HG03432 (cell line): ENCODE data around the gene CLIC2.
"Not testable (repeated sequence)": the region's sequence is repeated elsewhere in the genome, so short reads cannot be mapped to it uniquely, and the experiment has no call there.

ENCODE experiments used
- ATAC-seq: cut with Tn5 transposase; IDR thresholded peaks from one replicate; pipeline ENCODE4 v1.9.1; 2021; ENCODE audit warnings: mild to moderate bottlenecking, moderate library complexity; ENCODE audit not compliant: unreplicated experiment

CLIC2 gene

DNA sequence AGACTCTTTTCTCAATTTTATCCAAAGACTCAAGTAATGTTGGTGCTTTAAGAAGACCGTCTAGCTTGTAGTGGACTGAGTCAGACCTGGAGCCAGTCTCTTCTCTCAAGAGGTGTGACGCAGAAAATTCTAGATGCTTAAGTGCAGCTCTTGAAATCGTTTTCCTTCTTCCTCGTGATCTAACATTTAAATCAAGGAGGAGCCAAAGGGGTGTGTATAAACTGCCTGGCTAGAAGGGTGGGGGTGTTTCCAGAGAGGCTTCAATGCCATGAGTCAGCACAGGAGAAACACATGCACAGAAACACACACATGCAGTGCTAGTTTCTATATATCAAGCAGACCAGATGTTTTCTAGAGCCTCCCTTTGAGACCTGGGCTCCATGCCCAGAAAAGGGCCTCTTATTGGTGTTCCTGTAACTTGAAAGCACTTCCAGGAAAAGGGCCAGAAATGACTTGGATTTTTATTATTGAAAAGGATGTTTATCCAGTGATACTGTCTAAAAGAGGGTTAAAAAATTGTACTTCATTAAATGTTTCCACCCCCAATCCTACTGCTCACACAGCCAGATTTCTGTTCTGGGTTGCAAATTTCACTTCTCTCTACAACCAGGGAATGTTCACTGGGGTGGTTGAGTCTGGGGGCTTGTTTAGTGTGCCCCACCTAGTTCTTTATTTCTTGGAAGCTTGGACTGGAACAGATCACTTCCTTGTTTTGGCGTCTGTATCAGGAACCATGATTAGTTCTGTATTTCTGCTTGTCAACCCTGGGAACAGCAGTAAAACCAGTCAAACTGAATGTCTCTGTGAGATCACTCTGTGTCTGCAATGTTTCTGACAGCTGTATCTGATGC, at the start of gene CLIC2:
CLIC2 (minus strand) TSS at position 129 of the 851 bp plus-strand sequence. CDS start 187 bp downstream, outside the sequence.
- ATAC-seq = peak; percentile 86

- ATAC-seq = peak; percentile 56
Measured at GRCh38 chrX:155382529-155382967, 48.1 kb upstream of the CLIC2 start.

DNA sequence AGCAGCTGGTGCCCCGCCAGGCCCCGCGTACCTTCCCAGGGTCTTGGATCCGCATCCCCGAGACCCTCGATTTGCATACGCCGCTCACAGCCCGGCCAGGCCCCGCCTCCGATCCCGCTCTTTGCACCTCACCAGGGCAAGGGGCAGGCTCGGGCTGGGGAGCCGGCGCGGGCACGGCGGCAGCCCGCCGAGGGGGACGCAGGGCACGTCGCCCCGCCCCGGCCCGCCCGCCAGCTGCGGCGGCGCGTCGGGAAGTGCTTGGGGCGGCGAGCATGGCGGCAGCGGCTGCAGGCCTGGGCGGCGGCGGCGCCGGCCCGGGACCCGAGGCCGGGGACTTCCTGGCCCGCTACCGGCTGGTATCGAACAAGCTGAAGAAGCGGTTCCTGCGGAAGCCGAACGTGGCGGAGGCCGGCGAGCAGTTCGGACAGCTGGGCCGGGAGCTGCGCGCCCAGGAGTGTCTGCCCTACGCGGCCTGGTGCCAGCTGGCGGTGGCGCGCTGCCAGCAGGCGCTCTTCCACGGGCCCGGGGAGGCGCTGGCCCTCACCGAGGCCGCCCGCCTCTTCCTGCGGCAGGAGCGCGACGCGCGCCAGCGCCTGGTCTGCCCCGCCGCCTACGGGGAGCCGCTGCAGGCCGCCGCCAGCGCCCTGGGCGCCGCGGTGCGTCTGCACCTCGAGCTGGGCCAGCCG, 47.6 kb upstream of the CLIC2 start, which contains the start of gene F8A2:
F8A2 (plus strand) TSS at position 253 of the 686 bp plus-strand sequence; CDS start at position 273, 20 bp downstream.
- peak; percentile 89 for ATAC-seq

- not testable (repeated sequence) for ATAC-seq
Measured at GRCh38 chrX:155379802-155380201, 45.4 kb upstream of the CLIC2 start.

DNA sequence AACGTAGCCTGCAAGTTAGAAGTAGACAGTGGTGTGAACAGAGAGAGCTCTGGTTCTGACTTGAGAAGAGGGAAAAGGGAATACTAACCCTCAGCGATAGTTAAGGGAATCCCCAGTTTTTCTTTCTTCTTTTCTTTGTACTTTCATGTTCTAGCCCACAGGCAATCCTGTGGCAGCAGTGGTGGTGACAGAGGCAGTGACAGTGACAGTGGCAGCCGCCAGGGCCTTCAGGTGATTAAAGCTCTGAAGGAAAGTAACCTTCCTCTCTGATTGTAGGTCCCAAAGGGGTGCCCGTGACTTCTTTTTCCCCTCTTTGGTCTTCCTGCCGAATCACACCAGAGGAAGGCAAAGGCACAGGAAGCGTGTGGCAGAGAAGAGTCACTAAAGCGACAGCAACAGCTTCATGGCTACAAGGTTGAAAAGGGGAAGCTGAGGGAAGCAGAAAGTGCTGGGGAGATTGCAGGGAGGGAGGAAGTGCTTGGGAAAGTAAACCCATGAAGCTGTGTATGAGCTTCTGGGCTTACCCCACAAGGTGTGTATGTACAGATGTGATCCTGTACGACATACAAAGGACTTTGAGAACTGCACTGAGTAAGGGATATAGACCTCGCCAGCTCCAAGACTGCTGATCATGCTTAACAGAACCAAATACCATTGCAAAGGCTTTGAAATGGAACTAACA, 39.5 kb upstream of the CLIC2 start:
- ATAC-seq = peak; percentile 81

DNA sequence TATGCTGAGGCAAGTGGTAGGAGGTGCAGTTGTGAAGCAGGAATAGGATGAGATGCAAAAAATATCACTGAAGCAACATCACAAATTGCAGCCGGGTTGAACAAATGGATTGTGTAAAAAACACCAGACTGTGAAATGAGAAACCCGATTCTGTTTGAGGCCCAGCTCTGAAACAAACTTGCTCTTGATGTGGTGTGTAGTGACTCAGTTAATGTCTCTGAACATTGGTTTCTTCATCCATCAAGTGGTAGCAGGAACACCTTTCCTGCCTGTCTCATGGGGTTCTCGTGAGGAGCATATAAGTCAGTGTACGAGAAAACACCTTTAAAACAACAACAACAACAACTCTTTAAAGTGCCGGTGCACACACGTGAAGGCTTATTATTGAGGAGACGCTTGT, 29.3 kb upstream of the CLIC2 start:
- not testable (repeated sequence) for ATAC-seq

DNA sequence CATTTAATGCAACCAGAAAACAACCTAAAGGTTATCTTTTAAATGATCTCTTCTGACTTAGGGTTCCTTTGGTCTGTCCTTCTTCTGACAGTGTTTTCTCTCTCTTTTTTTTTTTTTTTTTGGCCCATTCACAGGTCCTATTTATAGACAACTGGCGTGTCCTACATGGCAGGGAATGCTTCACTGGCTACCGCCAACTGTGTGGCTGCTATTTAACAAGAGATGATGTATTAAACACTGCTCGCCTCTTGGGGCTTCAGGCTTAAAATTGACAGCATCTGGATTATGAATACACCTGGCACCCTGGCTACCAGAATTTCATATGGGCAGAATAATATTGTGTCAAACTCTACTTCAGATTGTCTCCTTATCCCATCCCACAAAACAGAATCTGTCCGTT, 15.0 kb upstream of the CLIC2 start:
- ATAC-seq = not testable (repeated sequence)

DNA sequence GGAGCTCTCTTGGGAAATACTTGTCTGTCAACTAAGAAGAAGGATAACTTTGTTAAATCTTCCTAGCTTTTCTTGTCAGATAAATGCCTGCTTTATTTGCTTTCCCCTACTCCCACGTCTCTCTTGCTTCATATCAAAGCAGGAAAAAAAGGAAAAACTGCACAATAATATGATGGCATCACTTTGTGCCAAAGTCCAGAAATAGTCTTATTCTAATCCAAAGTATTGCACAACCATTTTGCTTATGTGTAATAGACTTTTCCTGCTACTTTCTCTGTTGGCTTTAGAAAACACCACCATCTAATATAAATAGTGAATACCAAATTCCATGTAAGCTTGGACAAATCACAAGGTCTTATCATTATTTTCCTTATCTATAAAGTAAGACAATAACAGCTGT, 11.3 kb upstream of the CLIC2 start:
- ATAC-seq = not testable (repeated sequence)

GRCh38 chrX:155335337-155335712, 911 bp upstream of the CLIC2 start:
- ATAC-seq = not testable (repeated sequence)

- no peak for ATAC-seq
Measured at GRCh38 chrX:155333544-155334100, 792 bp downstream of the CLIC2 start.

DNA sequence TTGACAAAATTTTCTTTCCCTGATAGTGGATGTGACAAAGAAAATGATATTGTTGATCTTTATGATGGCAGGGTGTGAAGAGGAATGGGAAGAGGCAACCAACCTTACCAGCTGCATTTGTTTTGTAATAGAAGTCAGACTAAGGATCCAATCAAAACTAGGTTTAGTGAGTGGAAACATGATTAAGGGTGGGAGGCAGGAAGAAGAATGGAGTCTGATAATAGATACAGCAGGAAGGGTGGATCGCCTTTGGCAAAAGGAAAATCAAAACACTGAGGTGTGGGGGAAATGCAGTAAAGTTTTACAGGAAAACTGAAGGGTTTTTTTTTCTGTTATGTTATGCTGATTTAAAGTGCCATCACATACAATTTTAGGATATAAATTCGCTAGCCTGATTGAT, 3.4 kb downstream of the CLIC2 start:
- ATAC-seq = no peak

DNA sequence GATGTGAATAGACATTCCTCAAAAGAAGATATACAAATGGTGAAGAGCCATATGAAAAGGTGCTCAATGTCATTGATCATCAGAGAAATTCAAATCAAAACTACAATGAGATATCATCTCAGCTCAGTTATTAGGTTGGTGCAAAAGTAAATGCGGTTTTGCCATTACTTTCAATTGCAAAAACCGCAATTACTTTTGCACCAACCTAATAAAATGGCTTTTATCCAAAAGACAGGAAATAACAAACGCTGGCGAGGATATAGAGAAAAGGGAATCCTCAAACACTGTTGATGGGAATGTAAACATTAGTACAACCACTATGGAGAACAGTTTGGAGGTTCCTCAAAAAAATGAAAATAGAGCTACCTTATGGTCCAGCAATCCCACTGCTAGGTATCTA, 5.1 kb downstream of the CLIC2 start:
- no peak for ATAC-seq

DNA sequence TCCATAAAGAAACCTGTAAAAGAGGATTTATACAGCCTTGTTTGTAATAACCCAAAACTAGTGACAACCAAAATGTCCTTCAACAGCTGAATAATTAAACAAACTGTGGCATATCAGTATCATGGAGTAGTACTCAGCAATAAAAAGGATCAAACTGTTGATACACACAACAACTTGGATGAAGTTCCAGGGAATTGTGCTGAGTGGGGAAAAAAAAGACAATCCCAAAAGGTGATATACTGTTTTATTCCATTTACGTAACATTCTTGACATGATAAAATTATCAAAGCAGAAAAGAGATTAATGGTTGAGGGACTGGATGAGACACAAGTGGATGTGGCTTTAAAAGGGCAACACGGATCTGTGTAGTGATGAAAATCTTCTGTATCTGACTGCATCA, 7.8 kb downstream of the CLIC2 start:
- no peak for ATAC-seq

DNA sequence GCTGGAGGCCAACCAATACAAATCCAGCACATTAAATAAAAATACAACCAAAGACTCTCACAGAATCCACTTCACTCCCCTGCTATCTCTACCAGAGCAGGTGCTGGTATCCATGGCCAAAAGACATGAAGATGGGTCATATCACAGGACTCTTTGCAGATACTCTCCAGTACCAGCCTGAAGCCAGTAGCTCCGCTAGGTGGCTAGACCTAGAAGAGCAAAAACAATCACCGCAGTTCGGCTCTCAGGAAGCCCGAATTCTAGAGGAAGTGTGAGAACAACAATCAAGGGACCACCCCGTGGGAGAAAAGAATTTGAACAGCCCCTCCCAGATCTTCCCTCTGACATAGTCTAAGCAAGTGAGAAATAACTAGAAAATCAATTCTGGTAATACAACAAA, 20.2 kb downstream of the CLIC2 start:
- ATAC-seq = no peak

GRCh38 chrX:155313766-155314165, 20.6 kb downstream of the CLIC2 start:
- no peak for ATAC-seq

DNA sequence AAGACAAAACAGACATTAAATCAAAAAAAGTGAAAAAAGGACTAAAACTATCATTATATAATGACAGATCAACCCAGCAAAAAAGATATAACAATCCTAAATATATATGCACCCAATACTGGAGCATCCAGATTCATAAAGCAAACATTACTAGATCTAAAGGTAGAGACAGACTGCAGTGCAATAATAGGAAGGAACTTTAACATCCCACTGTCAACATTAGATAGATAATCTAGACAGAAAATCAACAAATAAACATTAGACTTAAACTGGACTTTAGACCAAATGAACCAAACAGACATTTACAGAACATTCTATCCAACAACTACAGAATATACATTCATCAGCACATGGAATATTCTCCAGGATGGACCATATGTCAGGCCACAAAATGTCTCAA, 40.6 kb downstream of the CLIC2 start:
- no peak for ATAC-seq

- no peak for ATAC-seq
Measured at GRCh38 chrX:155279873-155280272, 54.5 kb downstream of the CLIC2 start.

GRCh38 chrX:155270969-155271368, 63.4 kb downstream of the CLIC2 start:
- ATAC-seq = no peak

DNA sequence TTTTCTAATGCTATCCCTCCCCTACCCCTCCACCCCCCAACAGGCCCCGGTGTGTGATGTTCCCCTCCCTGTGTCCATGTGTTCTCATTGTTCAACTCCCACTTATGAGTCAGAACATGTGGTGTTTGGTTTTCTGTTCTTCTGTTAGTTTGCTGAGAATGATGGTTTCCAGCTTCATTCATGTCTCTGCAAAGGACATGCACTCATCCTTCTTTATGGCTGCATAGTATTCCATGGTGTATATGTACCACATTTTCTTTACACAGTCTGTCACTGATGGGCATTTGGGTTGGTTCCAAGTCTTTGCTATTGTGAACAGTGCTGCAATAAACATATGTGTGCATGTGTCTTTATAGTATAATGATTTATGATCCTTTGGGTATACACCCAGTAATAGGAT, 66.4 kb downstream of the CLIC2 start:
- not testable (repeated sequence) for ATAC-seq

GRCh38 chrX:155266439-155266838, 68.0 kb downstream of the CLIC2 start:
- no peak for ATAC-seq
